ENCODE measurements around the gene MAFF. TPM values are rescaled to one million over a fixed set of nuclear protein-coding genes. Genes with fewer than 3 reads are reported as not detected.
A peak's percentile ranks its signal among the peaks of the same experiment; 100 is the strongest.

MAFF gene
- total and polyA plus RNA-seq, 9 of the 15 experiments (the other 6 are each of a cell fraction or from before 2014, with no cell fraction given): 0.51 to 8.0 (median 5.4) TPM

- TF ChIP-seq MGA (IDR thresholded peaks at IDR 0.05) (no peak), ZSCAN32 (CRISPR knock-in tag; IDR thresholded peaks at IDR 0.05) (no peak), ZBTB33 (CRISPR knock-in tag; IDR thresholded peaks at IDR 0.05) (no peak), FOSL1 (tag; conservative IDR thresholded peaks at IDR 0.05) (peak; percentile 92), MCM7 (IDR thresholded peaks at IDR 0.05) (no peak), TCF3 (CRISPR knock-in tag; IDR thresholded peaks at IDR 0.05) (no peak), ZNF175 (CRISPR knock-in tag; IDR thresholded peaks at IDR 0.05; ENCODE audit: low read depth) (no peak), GABPB1 (CRISPR knock-in tag; IDR thresholded peaks at IDR 0.05) (no peak), COPS2 (conservative IDR thresholded peaks at IDR 0.05) (no peak), PRPF4 (IDR thresholded peaks at IDR 0.05; ENCODE audit: insufficient read depth, low read depth, low read length, poor library complexity, severe bottlenecking) (no peak), FOXM1 (IDR thresholded peaks at IDR 0.05; ENCODE audit: low read depth) (no peak), FOXM1 (CRISPR knock-in tag; IDR thresholded peaks at IDR 0.05; ENCODE audit: low read depth) (no peak), MTA1 (IDR thresholded peaks at IDR 0.05; ENCODE audit: borderline replicate concordance) (no peak)
- TF ChIP-seq, protein P1, sequence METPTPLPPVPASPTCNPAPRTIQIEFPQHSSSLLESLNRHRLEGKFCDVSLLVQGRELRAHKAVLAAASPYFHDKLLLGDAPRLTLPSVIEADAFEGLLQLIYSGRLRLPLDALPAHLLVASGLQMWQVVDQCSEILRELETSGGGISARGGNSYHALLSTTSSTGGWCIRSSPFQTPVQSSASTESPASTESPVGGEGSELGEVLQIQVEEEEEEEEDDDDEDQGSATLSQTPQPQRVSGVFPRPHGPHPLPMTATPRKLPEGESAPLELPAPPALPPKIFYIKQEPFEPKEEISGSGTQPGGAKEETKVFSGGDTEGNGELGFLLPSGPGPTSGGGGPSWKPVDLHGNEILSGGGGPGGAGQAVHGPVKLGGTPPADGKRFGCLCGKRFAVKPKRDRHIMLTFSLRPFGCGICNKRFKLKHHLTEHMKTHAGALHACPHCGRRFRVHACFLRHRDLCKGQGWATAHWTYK (CRISPR knock-in tag; IDR thresholded peaks at IDR 0.05): no peak
Observed at GRCh38 chr22:38177926-38178604, 23.7 kb upstream of the MAFF start (continued).
